NCI-H82 (cell line): ENCODE data around the gene IFIT3.
A peak's percentile ranks its signal among the peaks of the same experiment; 100 is the strongest.

Source experiments
- DNase-seq: peaks from one replicate; lab custom pipeline; 2025; lab: John Stamatoyannopoulos, UW

IFIT3 gene

DNA sequence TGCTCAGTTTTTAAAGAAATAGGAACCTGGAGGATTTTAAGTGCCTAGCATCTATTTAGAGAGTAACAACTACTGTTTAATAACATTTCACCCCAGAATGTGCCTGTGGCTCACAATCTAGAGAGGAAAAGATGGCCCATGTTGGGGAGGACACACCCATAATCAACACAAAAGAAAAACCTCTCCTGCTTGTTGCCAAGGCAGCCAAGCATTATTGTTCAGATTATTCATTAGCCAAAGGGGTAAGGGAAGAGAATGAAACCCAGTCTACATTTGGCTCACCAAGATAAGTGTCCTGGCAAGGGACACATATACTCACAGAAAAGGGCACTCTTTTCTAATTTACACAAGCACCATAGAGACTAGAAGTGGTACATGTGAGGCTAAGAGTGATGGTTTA lies 32.4 kb downstream of the IFIT3 start:
- no peak for DNase-seq

DNA sequence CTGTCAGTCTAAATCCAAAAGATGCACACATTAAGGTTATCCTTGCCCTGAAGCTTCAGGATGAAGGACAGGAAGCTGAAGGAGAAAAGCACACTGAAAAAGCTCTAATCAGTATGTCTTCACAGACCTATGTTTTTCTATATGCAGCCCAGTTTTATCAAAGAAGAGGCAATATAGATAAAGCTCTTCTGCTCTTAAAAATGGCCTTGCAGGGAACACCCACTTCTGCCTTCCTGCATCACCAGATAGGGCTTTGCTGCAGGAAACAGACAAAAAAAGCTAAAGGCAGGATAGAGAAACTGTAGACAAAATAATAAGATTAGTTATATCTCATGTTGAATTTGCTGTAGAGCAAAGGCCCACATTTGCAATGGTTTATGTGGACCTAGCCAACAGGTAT lies 35.1 kb downstream of the IFIT3 start:
- no peak for DNase-seq

DNA sequence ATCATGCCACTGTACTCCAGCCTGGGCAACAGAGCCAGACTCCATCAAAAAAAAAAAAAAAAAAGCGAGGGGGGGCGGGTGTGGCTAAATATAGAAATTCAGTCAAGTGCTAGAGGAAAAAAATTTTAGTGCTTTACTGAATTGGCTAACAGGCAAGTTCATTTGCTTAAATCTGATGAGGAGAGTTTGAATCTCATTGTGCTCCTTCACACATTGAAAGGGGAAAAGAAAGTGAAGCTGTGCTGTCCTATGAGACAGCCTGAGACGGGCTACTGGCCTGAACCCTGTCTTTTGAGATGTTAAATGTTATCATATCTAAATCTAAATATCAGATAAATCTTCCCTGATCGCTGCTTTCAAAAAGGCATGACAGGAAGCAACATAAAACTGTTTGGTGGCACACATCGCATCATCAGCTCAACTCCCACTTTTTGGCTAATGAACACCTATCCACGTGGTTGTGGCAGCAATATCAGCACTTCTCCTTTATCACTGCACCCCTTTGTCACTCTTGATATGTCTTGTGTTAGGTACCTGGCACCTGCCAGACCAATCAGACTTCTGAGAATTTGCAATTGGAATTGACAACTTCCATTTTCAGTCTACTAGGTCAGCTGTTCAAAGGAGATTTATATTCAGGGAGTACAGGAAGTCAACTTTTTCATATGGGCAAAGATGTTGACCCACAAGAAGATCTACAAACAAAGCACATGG lies 36.1 kb downstream of the IFIT3 start:
- DNase-seq, result no peak

DNA sequence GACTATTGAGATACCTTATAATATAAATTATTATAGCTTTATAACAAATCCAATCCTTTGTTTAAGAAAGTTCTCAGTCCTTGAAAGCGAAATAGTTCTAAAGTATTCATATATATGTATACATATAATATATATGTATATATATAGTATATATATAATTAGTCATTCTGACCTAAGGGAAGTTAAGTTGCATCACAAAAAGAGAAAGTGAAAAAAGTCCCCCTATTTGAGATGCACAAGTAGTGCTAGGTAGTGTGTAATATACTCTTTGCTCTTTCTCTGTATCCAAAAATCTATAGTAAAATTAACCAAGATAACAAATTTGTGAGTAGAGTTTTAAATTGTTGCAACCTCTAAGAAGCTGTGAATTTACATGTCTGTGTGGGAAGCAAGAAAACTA lies 36.7 kb downstream of the IFIT3 start:
- no peak for DNase-seq

- no peak for DNase-seq
Observed at GRCh38 chr10:89367529-89367928, 39.7 kb downstream of the IFIT3 start.

DNA sequence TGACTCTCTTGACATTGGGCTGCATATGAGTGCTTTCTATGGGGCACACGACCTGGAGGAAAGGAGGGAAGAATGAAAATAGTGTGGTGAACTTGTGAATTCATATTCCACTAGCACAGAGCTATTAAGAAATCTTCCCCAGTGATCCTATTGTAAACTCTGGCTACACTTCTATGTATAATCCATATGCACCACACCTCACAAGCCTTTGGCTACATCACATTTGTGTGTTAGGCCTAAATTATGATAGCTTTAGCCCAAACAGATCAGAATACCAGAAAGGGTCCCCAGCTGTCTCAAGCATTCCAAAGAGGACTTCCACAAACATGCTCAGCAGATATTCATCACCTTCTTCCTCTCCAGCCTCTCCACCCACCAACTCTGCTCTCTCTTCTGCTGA lies 40.3 kb downstream of the IFIT3 start:
- DNase-seq, result no peak

DNA sequence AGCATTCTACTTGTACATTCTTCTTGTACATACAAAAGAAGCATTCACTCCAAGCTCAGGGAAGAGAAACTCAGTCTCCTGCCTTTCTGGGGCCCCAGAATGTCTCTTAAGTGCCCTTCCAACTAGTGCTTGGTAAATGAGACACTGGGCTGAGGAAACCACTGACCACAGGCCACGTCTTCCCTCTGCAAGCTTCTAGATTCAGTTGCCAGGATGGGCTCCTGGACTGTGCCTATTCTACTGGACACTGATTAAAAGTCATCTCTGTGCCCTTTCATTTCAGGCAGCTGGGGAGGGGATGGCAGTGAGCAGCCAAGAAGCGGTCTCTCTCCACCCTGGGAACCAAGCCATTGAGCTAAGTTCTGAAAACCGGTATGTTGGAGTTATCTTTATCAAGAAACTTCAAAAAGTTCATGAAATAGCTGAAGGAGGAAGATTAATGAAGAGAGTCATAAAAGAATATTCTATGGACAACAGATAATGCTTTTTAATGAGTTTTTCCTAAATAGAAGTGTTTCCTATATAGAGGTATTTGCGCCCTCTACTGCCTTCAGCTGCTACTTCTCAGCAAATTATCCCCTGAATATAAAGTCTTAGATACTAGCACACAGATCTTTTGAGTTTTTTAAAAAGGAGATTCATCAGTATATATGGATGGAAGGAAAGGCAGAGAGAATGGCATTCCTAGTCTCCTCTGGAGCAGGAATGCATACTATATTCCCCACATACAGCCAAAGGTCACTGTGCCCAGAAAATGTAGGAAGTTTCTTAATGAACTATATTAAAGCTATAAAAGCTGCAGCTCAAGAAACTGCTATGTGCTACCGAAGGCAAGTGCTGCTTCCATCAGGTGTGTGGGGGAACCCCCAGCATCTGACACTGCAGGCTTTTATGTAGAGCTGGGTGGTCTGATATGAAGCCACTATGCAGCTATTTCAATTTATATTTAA lies 41.6 kb downstream of the IFIT3 start:
- no peak for DNase-seq

GRCh38 chr10:89371079-89371478 lies 43.3 kb downstream of the IFIT3 start:
- no peak for DNase-seq

DNA sequence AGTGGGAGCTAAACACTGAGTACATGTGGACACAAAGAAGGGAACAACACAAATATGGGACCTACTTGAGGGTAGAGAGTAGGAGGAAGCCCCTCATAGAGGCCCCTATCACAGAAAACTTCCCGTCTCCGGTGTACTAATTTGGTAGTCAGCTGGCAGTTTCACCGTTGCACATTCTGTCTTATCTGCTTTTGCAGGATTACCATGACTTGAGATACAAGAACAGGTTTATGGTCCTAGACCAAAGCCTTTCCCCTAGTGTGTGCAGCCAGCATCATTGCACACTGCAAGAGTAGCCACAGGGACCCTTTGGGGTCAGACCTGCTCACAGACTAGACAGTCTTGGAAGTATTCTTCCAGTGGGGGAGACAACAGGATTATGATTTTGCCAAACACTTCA lies 44.2 kb downstream of the IFIT3 start:
- DNase-seq, result no peak

GRCh38 chr10:89373916-89374711 lies 46.3 kb downstream of the IFIT3 start:
- no peak for DNase-seq

GRCh38 chr10:89374713-89375141 lies 46.9 kb downstream of the IFIT3 start:
- DNase-seq, result no peak

DNA sequence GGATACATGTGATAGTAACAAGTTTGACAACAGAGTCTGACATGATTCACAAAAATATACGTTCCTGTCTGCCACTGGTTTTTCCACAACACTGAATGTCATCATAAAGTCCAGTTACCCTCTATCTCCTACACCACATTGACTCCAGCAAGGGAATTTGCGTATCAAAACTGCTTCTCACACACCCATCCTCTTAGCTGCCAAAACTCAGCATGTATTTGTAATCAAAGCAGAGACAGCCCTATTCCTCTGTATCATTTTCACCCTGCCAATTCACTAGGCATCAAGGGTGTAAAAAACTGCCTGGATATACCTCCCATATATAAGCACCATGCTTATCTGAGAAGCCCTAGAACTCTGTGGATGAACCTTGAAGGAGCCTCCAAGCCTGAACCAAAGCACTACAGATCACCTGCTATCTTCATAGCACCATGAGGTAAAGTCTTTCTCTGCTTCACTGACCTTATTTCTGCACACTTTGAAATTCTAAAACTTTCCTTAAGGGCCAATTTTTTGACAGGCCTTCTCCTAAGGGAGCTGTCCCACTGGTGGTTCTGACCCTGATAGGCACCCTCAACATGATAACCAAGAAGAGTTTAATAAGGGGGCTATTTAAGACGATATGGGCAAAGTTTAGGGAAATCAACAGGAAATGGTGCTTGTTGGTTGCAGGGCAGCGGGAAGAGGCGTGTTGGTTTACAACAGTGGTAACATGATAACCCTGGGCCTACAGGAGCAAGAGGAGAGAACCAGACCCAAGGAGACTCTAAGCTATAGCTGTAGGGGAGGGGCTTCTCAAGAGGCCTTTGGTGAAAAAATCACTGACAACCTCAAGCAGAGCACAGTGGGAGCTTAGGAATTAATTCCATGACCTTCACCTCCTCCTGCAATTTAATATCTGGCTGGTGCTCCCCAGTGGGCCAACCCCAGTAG lies 50.2 kb downstream of the IFIT3 start, which contains the start of gene IFIT1B:
Gene IFIT1B (plus strand): TSS at position 352 of the 933 bp plus-strand sequence. CDS start 80 bp downstream, at position 432.
- no peak for DNase-seq

GRCh38 chr10:89379103-89379502 lies 51.3 kb downstream of the IFIT3 start:
- no peak for DNase-seq

DNA sequence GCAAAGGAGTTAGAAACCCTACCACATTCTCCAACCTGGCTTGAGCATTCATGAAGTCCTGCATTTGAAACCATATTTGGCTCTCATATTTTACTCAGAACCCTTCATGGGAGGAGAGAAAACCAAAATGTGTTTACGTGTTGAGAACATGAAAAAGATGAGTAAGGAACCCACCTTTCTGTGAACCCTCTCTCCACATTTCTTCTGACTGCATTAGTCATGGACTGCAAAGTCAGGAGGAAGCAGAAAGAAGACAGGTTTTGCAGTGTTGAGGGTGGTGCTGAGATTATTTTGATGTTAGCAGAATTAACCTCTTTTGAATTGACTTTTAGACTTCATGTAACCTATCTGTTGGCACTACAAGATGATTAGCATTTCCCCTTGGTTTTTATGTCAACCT lies 55.0 kb downstream of the IFIT3 start:
- DNase-seq, result no peak

DNA sequence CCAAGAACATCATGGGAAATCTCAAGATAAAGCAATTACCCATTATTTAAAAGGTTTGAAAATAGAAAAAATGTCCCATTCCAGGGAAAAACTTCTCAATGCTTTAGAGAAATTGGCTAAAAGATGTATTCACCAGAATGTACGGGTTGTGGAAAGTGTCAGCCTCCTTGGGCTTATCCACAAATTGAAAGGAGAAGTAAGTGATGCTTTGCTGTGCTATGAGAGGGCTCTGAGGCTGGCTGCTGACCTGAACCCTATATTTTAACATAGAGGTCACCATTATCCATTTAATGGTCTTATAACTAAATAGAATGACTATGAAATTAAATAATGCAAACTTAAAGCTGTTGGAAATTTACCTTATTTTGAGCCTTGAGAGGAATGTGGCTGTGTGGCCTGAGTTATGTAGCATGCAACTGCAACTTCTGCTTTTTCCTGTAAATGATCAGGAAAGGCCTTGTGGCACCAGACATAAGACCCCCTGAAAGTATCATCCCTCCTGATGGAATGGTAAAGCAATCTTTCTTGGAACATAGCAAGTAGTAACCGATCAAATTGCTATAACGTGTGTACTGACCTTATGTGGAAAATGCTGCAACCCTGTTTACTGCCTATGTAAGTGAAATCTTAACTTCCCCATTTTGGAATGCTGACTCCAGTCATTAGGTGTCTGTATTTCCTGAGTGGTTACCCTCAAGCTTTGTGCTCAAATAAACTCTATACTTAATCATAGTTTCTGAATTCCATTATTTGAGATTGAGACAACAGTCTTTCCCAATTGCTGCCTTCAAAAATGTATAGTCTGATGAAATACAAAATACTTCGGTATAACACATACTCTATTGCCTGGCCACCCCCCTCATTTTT lies 56.9 kb downstream of the IFIT3 start:
- DNase-seq, result no peak

DNA sequence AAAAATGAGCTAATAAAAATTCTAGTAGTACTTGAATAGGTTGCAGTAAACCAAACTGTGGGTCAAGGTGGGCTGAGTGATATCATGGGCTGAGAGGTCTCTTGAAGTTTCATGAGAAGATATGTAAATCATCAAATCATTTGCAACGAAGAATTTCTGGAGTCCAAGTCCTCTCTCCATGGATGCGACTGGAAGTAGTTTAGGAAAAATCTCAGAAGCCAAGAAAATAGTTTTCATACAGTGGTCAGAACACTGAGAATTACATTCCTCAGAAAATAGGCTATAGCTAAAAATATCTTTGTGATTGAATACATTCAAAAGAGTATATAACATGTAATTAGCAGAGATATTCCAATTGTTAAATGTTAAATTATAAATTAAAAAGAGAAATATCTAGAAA lies 61.0 kb downstream of the IFIT3 start:
- no peak for DNase-seq

DNA sequence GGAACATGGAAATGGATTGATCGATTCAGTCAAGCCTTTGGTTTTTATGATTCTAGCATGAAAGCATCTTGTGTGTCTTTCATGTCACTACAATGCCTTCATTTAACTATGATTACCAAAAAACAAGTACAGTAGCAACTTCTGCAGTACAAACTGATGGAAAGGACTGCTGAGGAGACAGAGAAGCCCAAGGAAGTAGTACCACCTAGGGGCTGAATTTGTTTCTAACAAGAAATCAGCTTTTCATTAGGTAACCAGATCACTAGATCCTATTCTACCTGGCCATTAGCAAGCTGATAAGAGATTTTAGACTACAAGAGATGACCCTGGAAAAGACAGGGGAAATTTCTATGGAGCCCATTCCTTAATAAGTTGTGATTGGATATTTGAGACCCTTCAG lies 61.5 kb downstream of the IFIT3 start:
- DNase-seq, result peak; percentile 3
